HepG2 (cell line): ENCODE data around the gene CES2. TPM values are rescaled to one million over a fixed set of nuclear protein-coding genes. Genes with fewer than 3 reads are reported as not detected.

Source experiments
- CEBPG ChIP-seq: IDR thresholded peaks from 2 replicates; pipeline ENCODE4 v1.6.1; 2016
- MAFK ChIP-seq, 2 experiments: IDR thresholded peaks in 1 of 2; conservative IDR thresholded peaks in 1 of 2; 2 replicates each; pipeline ENCODE4 v1.6.1; 2011; ENCODE audit warnings: improper control_type of control experiment in 2 of 2, low read length in 2 of 2
- MIER2 ChIP-seq: IDR thresholded peaks from 2 replicates; pipeline ENCODE4 v1.6.1; 2016; ENCODE audit warnings: missing biosample characterization, missing genetic modification reagents
- MTF2 ChIP-seq: sonication (generic); formaldehyde crosslinking; IDR thresholded peaks from 2 replicates; pipeline ENCODE4 v1.5.0; 2020; ENCODE audit warnings: missing genetic modification reagents, borderline replicate concordance
- SAP130 ChIP-seq: IDR thresholded peaks from 2 replicates; pipeline ENCODE4 v1.6.1; 2016; ENCODE audit warnings: low read depth
- SNRNP70 ChIP-seq: fragments of 200-400 bp; formaldehyde crosslinking; IDR thresholded peaks from 2 replicates; pipeline ENCODE4 v1.6.1; 2017; ENCODE audit warnings: mild to moderate bottlenecking, low read depth, low read length, moderate library complexity
- ZBTB44 ChIP-seq: sonication (generic); formaldehyde crosslinking; IDR thresholded peaks from 2 replicates; pipeline ENCODE4 v1.4.0; 2020; ENCODE audit warnings: missing genetic modification reagents
- ZFP82 ChIP-seq: sonication (generic); formaldehyde crosslinking; IDR thresholded peaks from 2 replicates; pipeline ENCODE4 v1.5.1; 2020; ENCODE audit warnings: mild to moderate bottlenecking, missing genetic modification reagents, borderline replicate concordance
- ZFY ChIP-seq: sonication (generic); formaldehyde crosslinking; IDR thresholded peaks from 2 replicates; pipeline ENCODE4 v1.4.0; 2020; ENCODE audit warnings: missing genetic modification reagents
- ZNF430 ChIP-seq: sonication (generic); formaldehyde crosslinking; IDR thresholded peaks from 2 replicates; pipeline ENCODE4 v1.9.0; 2021; ENCODE audit warnings: mild to moderate bottlenecking, missing genetic modification reagents
- ZNF501 ChIP-seq: sonication (generic); formaldehyde crosslinking; IDR thresholded peaks from 2 replicates; pipeline ENCODE4 v1.5.1; 2020; ENCODE audit warnings: mild to moderate bottlenecking, moderate library complexity, missing genetic modification reagents
- ZNF546 ChIP-seq: sonication (generic); formaldehyde crosslinking; conservative IDR thresholded peaks from 2 replicates; pipeline ENCODE4 v1.8.1; 2023; ENCODE audit warnings: mild to moderate bottlenecking, missing genetic modification reagents
- ZNF558 ChIP-seq: sonication (generic); formaldehyde crosslinking; IDR thresholded peaks from 2 replicates; pipeline ENCODE4 v1.9.0; 2022; ENCODE audit warnings: mild to moderate bottlenecking, missing genetic modification reagents, borderline replicate concordance
- ZNF598 ChIP-seq: sonication (generic); formaldehyde crosslinking; IDR thresholded peaks from 2 replicates; pipeline ENCODE4 v1.5.1; 2020; ENCODE audit warnings: mild to moderate bottlenecking, missing genetic modification reagents, borderline replicate concordance
- ZNF672 ChIP-seq: sonication (generic); formaldehyde crosslinking; IDR thresholded peaks from 2 replicates; pipeline ENCODE4 v1.8.1; 2022; ENCODE audit warnings: missing genetic modification reagents
- ZNF691 ChIP-seq: sonication (generic); formaldehyde crosslinking; IDR thresholded peaks from 2 replicates; pipeline ENCODE4 v1.4.0; 2020; ENCODE audit warnings: missing genetic modification reagents, low read depth, mild to moderate bottlenecking, borderline replicate concordance
- polyA plus RNA-seq, 8 experiments: library from polyadenylated mRNA; depleted of rRNA in 3 of 8; stranded (reverse) in 7 of 8; unstranded in 1 of 8; fragments of >200 nt; fragmentation: Illumina TruSeq in 4 of 8; extraction: Trizol in 4 of 8; gene quantifications; 2 replicates each; pipeline versions ENCODE4 v1.2.1 to v1.2.3, GENCODE V29; 2011 to 2016; ENCODE audit warnings: low read depth in 4 of 8, missing spikeins in 1 of 8, mixed read lengths in 1 of 8; ENCODE audit not compliant: insufficient read depth in 1 of 8
- total RNA-seq, 5 experiments: library from RNA; depleted of rRNA; stranded (reverse); fragments of >200 nt; fragmentation: Illumina TruSeq; extraction: Trizol; gene quantifications; 2 replicates each; pipeline ENCODE4 v1.2.3, GENCODE V29; 2016; ENCODE audit warnings: low read depth in 1 of 5
- TF ChIP-seq, protein P1 (sequence below): sonication (generic); formaldehyde crosslinking; IDR thresholded peaks from 2 replicates; pipeline ENCODE4 v1.8.0; 2022; ENCODE audit warnings: missing genetic modification reagents, mild to moderate bottlenecking, borderline replicate concordance
- TF ChIP-seq, protein P2 (sequence below): sonication (generic); formaldehyde crosslinking; IDR thresholded peaks from 2 replicates; pipeline ENCODE4 v1.5.0; 2020; ENCODE audit warnings: mild to moderate bottlenecking, missing genetic modification reagents, borderline replicate concordance
- TF ChIP-seq, protein P3 (sequence below): sonication (generic); formaldehyde crosslinking; IDR thresholded peaks from 2 replicates; pipeline ENCODE4 v1.5.1; 2020; ENCODE audit warnings: missing genetic modification reagents, mild to moderate bottlenecking, borderline replicate concordance
- TF ChIP-seq, protein P4 (sequence below): sonication (generic); formaldehyde crosslinking; conservative IDR thresholded peaks from 2 replicates; pipeline ENCODE4 v1.8.0; 2022; ENCODE audit warnings: mild to moderate bottlenecking, moderate library complexity, missing genetic modification reagents

The CES2 gene
- total and polyA plus RNA-seq, 2 of the 13 experiments (the other 11 are each of a cell fraction or from before 2014, with no cell fraction given), result 50.6 to 63.8 TPM

- TF ChIP-seq, protein P1, sequence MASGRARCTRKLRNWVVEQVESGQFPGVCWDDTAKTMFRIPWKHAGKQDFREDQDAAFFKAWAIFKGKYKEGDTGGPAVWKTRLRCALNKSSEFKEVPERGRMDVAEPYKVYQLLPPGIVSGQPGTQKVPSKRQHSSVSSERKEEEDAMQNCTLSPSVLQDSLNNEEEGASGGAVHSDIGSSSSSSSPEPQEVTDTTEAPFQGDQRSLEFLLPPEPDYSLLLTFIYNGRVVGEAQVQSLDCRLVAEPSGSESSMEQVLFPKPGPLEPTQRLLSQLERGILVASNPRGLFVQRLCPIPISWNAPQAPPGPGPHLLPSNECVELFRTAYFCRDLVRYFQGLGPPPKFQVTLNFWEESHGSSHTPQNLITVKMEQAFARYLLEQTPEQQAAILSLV (CRISPR knock-in tag), result 0 out of 2 replicates have a peak, but pooled peaks have one; percentile 20
- TF ChIP-seq MAFK (conservative IDR thresholded peaks at IDR 0.05 in 1 of 2, IDR thresholded peaks at IDR 0.05 in 1 of 2; ENCODE audit: low read length in 2 of 2) (no peak), CEBPG (CRISPR knock-in tag) (peak; percentile 58; the same call in 1 of the 2 replicates), ZBTB44 (CRISPR knock-in tag) (no peak), ZNF501 (CRISPR knock-in tag) (peak; percentile 67), ZFP82 (CRISPR knock-in tag) (no peak), ZNF558 (CRISPR knock-in tag) (no peak), ZNF546 (CRISPR knock-in tag) (peak; percentile 67; the same call in 1 of the 2 replicates), MTF2 (CRISPR knock-in tag) (0 out of 2 replicates have a peak, but pooled peaks have one; percentile 35), ZNF691 (0 out of 2 replicates have a peak, but pooled peaks have one; percentile 65), ZNF598 (peak; percentile 62; the same call in 1 of the 2 replicates), ZFY (CRISPR knock-in tag) (peak; percentile 45; the same call in 1 of the 2 replicates), ZNF672 (no peak), SNRNP70 (no peak), MIER2 (no peak), ZNF430 (CRISPR knock-in tag) (peak; percentile 56; the same call in 1 of the 2 replicates), SAP130 (CRISPR knock-in tag) (peak; percentile 56; the same call in 1 of the 2 replicates)
- TF ChIP-seq, protein P2, sequence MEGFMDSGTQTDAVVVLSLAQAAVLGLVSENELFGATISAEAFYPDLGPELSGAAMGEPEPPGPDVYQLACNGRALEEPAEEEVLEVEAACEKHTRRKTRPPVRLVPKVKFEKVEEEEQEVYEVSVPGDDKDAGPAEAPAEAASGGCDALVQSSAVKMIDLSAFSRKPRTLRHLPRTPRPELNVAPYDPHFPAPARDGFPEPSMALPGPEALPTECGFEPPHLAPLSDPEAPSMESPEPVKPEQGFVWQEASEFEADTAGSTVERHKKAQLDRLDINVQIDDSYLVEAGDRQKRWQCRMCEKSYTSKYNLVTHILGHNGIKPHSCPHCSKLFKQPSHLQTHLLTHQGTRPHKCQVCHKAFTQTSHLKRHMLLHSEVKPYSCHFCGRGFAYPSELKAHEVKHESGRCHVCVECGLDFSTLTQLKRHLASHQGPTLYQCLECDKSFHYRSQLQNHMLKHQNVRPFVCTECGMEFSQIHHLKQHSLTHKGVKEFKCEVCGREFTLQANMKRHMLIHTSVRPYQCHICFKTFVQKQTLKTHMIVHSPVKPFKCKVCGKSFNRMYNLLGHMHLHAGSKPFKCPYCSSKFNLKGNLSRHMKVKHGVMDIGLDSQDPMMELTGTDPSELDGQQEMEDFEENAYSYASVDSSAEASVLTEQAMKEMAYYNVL (CRISPR knock-in tag), result 0 out of 2 replicates have a peak, but pooled peaks have one; percentile 42
- TF ChIP-seq, protein P3, sequence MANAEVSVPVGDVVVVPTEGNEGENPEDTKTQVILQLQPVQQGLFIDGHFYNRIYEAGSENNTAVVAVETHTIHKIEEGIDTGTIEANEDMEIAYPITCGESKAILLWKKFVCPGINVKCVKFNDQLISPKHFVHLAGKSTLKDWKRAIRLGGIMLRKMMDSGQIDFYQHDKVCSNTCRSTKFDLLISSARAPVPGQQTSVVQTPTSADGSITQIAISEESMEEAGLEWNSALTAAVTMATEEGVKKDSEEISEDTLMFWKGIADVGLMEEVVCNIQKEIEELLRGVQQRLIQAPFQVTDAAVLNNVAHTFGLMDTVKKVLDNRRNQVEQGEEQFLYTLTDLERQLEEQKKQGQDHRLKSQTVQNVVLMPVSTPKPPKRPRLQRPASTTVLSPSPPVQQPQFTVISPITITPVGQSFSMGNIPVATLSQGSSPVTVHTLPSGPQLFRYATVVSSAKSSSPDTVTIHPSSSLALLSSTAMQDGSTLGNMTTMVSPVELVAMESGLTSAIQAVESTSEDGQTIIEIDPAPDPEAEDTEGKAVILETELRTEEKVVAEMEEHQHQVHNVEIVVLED, result 0 out of 2 replicates have a peak, but pooled peaks have one; percentile 19
- TF ChIP-seq, protein P4, sequence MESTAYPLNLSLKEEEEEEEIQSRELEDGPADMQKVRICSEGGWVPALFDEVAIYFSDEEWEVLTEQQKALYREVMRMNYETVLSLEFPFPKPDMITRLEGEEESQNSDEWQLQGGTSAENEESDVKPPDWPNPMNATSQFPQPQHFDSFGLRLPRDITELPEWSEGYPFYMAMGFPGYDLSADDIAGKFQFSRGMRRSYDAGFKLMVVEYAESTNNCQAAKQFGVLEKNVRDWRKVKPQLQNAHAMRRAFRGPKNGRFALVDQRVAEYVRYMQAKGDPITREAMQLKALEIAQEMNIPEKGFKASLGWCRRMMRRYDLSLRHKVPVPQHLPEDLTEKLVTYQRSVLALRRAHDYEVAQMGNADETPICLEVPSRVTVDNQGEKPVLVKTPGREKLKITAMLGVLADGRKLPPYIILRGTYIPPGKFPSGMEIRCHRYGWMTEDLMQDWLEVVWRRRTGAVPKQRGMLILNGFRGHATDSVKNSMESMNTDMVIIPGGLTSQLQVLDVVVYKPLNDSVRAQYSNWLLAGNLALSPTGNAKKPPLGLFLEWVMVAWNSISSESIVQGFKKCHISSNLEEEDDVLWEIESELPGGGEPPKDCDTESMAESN (CRISPR knock-in tag), result 0 out of 2 replicates have a peak, but pooled peaks have one; percentile 17
Measured at GRCh38 chr16:66988197-66988788, 53.0 kb downstream of the CES2 start, which contains the start of gene CES4A (continued).
